Measurements from ENCODE around the gene TTC4.

DNA sequence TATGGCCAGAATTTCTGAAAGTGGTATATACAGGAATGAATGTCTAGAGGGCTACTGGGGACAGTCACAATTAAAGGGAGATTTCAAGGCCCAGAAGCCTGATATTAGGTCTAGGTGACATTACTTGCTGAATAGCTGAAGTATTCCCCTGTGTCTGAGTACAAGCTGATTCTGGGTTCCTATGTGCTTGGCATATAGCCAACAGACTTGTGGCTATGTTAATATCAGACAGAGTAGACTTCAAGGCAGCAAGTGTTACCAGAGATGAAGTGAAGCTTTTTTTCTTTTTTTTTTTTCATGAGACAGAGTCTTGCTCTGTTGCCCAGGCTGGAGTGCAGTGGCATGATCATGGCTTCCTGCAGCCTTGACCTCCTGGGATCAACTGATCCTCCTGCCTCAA is 8.3 kb downstream of the TTC4 start:
- TF ChIP-seq, protein P1, sequence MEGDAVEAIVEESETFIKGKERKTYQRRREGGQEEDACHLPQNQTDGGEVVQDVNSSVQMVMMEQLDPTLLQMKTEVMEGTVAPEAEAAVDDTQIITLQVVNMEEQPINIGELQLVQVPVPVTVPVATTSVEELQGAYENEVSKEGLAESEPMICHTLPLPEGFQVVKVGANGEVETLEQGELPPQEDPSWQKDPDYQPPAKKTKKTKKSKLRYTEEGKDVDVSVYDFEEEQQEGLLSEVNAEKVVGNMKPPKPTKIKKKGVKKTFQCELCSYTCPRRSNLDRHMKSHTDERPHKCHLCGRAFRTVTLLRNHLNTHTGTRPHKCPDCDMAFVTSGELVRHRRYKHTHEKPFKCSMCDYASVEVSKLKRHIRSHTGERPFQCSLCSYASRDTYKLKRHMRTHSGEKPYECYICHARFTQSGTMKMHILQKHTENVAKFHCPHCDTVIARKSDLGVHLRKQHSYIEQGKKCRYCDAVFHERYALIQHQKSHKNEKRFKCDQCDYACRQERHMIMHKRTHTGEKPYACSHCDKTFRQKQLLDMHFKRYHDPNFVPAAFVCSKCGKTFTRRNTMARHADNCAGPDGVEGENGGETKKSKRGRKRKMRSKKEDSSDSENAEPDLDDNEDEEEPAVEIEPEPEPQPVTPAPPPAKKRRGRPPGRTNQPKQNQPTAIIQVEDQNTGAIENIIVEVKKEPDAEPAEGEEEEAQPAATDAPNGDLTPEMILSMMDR (IDR thresholded peaks at IDR 0.05; ENCODE audit: insufficient read depth, low read depth, low read length): no peak
- TF ChIP-seq EZH2 (IDR thresholded peaks at IDR 0.05; ENCODE audit: insufficient read depth, low read length): no peak
